Ramos (cell line): ENCODE data around the gene FGB.
"Not testable (repeated sequence)": the region's sequence is repeated elsewhere in the genome, so short reads cannot be mapped to it uniquely, and the experiment has no call there.

Experiments
- in situ Hi-C: fragments of 300-500 bp; cut with MboI; formaldehyde crosslinking; loops from one replicate; pipeline ENCODE4 v1.14.3; 2022; ENCODE audit warnings: low sequenced_read_pairs; ENCODE audit not compliant: unreplicated experiment

The FGB gene

DNA sequence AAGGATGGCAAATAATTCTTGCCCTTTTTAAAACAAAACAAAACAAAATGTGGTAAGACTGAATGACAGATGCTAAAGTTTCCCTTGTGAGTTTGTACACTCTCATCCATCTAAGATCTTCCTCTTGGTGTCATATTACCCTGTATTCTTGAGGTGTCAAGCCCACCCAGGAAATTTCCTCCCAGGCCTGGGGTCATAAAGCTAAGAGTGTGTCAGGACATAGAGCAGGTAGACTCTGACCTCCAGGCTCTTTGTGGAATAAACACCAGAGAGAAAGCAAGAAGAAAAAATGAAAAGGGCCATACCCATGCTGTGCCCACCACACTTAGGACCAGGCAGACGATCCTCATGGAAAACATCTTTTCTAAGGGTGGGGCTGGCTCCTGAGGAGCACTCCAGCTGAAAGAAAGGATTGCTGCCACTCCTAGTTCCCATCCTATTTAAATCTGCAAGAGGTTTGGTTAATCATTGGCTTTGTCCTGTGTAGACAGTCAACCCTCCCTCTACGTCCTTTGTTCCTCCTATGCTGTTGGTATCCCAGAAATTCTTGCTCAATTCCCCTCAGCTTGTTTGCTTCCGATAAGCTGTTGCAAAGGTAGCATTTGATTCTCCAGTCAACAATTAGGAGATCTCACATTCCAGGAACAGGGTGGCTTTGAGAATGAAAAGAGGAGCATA, 27.7 kb downstream of the FGB start, which contains the start of gene FGA:
Gene FGA (minus strand): TSS at position 414 of the 678 bp plus-strand sequence. CDS start 55 bp downstream, at position 359.
- in situ Hi-C loops: no loop called here

DNA sequence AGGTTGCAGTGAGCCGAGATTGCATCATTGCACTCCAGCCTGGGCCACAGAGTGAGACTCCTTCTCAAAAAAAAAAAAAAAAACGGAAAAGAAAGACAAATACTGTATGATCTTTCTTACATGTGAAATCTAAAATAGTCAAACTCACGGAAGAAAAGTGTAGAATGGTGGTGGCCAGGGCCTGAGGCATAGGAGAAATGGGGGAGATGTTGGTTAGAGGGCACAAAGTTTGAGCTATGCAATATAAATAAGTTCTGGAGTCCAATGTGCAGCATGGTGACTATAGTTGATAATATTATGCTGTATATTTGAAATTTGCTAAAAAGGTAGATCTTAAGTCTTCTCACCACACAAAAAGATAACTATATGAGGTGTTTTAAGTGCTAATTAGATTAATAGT, 29.1 kb downstream of the FGB start:
- in situ Hi-C loops: no loop called here

DNA sequence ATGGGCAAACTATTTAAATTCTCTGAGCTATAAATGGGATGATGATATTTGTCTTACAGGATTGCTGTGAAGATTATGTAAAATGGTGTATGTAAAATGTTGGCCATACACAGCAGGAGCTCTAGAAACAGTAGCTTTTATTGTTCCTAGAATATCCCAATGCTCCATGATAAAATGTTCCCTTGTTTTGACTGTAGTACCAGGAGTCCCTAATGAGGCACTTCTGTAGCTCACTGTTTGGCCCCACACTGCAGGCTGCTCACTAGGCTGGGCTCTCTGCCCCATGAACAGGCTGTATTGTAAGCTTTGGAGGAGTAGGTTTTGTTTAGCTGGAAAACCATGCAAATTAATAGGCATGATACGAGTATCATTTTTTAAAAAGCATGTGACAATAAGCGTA, 31.1 kb downstream of the FGB start:
- in situ Hi-C loops: no loop called here

DNA sequence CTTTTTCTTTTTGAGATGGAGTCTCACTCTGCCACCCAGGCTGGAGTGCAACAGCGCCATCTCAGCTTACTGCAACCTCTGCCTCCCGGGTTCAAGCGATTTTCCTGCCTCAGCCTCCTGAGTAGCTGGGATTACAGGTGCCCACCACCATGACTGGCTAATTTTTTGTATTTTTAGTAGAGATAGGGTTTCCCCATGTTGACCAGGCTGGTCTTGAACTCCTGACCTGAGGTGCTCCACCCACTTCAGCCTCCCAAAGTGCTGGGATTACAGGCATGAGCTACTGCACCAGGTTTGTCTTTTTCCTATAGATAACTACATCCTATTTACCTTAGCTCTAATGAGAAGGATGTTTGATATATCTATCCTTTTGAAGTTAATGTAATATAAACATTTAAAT, 31.5 kb downstream of the FGB start:
- in situ Hi-C loops: not testable (repeated sequence)

DNA sequence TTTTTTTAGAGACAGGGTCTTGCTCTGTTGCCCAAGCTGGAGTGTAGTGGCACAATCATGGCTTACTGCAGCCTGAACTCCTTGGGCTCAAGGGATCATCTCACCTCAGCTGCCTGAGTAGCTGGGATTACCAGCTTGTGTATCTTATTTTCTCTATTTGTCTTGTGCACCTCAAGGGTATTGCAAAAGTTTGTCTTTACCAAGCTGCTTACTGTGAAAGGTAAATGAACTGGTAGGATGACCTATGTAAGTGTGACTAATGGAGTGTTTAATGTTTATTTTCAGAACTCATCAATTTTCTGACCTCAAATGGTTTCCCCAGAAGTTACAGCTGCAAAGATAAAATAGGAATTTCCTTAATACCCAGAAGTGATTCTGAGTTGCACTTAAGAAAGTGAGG, 33.0 kb downstream of the FGB start:
- in situ Hi-C loops: no loop called here

DNA sequence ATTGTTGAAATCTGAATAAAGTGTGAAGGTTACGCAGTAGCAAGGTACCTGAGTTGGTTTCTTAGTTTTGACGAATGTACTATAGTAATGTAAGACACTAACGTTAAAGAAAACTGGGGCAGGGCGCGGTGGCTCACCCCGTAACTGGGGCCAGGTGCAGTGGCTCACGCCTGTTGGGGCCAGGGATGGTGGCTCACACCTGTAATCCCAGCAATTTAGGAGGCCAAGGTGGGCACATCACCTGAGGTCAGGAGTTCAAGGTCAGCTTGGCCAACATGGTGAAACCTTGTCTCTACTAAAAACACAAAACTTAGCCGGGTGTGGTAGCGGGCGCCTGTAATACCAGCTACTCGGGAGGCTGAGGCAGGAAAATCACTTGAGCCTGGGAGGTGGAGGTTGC, 34.5 kb downstream of the FGB start:
- in situ Hi-C loops: not testable (repeated sequence)

DNA sequence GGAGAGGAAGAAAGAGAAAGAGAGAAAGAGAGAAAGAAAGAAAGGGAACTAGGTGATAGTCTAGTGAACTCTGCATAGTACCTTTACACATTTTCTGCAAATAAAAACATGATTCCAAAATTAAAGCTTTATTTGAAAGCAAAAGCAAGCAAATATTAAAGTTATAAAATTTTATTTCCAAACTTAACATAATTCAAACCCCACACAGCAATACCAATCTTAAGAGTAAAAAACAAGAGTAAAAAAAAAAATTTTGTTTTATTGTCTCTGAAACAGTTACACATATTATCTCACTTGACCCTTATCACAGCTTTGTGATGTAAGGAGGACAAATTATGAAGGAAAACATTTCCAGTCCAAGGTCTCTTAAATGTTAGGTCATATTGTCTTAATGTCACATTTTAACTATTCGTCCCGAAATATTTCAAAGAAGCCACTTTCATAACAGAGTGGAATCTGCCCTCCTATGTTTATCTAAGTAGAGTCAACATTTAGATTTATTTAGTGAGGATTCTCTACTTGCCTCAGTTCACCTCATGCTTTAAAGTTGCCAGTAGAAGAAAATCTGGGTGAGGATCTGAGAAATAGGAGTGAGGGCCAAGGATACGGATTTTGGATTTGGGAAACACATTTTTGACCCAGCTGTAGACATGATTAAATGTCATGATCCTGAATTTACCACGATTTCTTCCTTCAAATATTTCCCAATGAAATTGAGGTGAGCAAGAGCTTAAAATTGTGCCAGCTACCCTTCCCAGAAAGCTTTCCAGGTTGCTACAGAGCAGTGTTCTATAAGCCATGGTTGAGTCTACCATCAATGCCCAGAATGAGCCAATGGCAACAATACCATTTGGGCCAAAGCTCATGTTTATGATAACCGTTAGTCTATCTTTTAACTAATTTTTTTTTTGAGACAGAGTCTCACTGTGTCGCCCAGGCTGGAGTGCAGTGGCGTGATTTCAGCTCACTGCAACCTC, 35.3 kb downstream of the FGB start:
- in situ Hi-C loops: no loop called here

DNA sequence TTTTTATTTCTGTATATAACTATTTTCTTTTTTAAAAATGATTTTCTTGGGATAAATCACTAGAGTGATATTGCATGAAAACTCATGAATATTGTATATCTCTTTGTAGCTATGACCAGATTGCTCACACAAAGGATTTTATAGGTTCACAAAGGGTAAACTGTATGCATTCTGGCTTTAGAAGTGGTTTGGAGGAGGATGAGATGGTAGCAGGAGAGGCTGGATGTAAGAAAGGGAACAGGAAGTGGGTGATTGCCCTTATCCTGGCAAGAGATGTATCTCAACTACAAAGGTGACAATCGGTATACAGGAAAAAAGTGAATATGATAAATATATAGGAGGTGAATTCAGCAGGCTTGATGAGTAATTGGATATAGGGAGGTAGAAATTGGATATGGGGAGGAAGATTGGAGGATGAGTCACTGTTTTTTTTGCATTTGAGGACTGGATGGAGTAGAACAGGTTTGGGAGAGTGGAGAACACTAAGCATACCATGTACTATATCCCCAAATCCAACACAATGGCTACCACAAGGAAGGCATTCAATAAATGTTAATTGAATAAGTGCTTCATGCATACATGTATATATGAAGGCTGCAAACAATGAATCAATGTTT, 39.7 kb downstream of the FGB start:
- in situ Hi-C loops: no loop called here

DNA sequence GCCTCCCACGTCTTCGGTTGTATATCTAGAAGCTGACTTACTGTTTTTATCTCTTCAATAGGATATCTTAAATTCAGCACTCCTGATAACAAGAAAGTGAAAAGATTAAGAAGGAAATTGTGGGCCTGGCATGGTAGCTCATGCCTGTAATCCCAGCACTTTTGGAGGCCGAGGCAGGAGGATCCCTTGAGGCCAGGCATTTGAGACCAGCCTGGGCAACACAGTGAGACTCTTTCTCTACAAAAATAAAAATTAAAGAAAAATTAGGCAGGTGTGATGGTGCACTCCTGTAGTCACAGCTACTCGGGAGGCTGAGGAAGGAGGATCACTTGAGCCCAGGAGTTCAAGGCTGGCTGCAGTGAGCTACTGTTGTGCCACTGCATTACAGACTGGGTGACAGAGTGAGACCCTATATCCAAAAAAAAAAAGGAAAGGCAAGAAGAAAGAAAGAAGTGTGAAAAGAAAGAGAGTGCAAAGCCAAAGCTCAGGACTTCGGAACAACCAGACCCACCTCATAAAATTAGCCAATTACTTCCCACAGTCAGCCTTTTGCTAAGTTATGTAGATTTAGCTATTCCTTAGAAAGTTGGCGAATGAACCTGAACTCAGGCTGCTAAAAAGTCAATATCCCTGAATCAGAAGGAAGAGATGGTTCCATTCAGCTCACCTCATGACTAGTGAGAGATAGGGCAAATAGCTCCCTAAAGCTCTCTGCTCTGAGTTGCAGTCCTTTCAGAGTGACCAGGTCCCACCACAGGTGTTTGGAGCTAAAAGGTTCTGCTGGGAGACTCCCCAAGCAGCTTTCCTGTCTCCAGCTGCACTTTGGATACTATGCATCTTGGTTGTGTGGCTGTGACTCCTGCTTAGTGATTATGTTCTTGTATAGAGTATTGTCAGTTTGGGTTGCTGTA, 40.5 kb downstream of the FGB start:
- in situ Hi-C loops: no loop called here

DNA sequence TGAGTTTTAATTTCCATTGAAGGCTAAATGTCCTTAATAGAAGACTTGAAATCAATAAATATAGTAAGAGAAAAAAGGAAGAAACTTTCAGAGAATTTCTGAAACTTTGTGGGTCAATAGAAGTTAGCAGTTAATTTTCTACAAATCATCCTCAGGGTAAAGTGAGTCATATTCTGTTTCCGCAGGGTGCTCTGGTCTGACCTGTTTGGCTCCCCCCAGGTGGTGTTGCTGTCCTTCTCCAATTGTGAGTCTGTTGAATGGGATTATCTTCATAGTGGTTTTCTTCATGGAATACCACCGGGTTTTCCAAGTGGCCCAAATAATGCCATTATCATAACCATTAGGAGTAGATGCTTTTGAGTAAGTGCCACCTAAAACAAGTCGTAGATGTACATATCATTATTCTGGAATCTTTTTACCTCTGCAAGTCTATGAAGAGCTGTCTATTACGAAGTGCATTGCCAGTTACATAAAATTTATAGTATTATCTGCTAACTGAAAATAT, 41.9 kb downstream of the FGB start:
- in situ Hi-C loops: no loop called here

DNA sequence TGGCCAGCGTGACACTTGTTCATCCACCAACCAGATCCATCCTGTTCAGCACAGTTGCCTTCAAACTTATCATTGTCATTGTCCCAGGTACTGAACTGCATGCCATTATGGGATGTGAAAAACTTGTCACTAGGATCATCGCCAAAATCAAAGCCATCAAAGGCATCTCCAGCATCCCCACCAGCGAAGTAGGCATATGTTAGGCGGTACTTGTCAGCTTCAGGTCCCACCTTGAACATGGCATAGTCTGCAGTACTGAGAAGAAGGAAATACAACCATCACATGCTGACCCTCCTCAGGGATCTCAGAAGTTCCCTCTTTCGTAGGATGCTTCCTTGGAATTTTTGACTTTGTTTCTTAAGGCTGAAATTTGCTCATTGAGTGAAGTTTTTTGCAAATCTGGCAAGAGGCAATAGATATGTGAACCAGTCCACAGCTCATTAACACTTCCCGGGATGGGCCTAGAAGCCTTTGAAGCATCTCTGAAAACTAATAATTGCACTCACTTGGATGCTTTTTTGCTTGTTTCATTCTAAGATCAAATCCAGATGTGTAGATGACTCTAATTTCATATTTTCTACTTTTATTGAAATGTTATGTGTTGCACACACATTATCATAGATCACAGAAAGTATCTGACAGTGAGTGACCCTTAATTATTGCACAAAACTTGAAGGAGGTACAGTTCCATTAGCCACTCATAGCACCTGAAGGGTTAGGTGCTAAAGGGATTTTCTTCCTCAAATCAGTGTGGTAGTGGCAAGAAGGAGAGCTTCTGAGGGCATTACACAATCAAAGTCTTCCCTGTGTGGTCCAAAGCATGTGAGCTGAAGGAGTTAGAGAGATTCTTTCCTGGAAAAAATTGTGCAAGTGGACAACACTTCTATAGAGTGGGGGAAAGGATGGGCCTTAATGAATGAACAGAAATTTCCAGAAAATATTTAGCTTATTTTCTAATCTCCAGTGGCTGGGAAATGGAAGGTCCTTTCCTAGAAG, 44.2 kb downstream of the FGB start:
- in situ Hi-C loops: no loop called here

DNA sequence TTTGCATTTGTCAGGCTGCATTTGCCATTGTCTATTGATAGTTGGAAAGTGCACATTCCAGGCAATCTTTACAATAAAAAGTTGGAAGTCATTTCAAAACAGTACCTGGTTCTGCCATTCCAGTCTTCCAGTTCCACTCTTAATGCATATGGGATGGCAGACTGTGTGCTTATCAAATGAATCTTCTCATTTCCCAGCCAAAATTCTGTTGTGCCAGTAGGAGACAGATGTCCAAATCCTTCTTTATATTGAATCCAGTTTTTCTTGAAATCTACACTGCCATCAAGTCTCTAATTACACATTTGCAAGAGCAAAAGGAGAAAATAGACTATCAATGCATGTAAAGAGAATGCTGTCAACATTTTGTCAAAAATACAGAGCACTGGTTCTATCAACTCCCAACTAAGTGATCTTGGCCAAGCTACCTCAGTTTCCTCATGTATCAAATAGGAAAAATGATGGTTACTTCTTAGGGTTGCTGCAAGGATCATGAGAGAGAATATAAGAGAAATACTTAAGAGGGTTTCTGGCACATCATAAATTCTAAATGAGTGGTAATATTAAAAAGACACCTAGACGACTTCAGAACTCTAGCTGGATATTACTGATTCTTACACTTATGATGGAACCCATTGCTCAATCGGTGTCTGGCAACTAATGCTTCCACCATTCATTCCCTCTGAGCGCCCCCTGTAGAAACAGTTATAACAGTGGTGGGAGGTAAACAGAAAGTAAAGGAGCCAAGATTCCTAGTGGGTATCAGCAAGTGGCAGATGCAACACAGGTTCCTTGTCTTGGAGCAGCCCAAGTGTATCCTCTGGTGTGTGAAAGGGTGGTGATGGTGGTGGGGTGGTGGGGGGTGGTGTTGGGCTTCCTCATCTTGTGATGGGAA, 45.8 kb downstream of the FGB start:
- in situ Hi-C loops: no loop called here

DNA sequence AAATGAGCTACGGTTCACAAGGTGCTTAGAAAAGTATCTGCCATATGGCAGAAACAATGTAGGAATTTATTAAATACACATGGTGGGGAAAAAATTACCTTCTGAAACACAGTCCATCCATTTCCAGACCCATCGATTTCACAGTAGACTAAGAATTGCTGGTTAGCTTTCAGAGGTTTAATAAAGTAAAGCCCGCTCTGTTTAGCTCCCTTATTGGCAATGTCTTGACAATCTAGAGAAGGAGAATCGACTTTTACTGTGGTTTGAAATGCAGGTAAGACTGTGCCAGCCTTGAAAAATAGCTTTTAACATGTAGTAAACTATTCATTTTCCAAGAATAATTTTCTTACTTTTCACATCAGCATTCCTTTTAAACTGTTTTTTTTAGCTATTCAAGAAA, 46.7 kb downstream of the FGB start:
- in situ Hi-C loops: no loop called here

DNA sequence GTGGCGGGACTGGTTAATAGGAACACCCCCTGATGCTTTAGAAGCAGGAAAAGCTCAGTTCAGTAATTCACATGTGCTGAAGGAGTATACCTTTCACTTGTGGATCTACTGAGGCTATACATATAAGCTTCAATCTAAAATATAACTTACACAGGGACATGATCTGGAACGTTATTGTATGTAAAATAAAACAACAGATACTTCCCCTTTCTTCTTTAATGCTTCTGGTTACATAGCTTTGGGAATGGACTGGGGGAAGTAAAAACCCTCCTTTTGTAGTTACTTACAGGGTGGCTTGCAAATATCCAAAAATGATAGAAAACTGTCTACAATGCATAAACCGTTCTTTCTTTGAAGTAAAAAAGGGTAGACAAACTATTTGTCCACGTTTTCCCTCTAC, 47.8 kb downstream of the FGB start:
- in situ Hi-C loops: loop anchor here (10.0 kb wide), 1 partner anchor 56 kb away; the partner anchor contains the start of gene PLRG1

DNA sequence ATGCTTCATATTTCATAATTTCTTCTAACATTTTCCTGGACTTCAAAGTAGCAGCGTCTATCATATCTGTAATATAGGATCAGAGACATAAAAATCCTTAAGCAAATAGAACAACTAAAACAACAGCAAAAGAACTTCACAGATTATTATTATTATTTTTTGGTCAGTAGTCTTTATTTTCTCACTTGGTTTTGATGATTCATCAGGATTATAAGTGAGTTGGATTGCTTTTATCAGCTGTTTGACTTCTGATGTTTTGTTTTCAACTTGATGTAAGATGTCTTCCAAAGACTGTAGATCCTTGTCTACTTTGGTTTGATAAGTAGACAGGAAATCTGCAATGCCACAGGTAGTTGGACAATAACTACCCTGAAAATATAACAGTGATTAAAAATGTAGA, 49.0 kb downstream of the FGB start:
- in situ Hi-C loops: loop anchor here (10.0 kb wide), 1 partner anchor 57 kb away; the partner anchor contains the start of gene PLRG1

DNA sequence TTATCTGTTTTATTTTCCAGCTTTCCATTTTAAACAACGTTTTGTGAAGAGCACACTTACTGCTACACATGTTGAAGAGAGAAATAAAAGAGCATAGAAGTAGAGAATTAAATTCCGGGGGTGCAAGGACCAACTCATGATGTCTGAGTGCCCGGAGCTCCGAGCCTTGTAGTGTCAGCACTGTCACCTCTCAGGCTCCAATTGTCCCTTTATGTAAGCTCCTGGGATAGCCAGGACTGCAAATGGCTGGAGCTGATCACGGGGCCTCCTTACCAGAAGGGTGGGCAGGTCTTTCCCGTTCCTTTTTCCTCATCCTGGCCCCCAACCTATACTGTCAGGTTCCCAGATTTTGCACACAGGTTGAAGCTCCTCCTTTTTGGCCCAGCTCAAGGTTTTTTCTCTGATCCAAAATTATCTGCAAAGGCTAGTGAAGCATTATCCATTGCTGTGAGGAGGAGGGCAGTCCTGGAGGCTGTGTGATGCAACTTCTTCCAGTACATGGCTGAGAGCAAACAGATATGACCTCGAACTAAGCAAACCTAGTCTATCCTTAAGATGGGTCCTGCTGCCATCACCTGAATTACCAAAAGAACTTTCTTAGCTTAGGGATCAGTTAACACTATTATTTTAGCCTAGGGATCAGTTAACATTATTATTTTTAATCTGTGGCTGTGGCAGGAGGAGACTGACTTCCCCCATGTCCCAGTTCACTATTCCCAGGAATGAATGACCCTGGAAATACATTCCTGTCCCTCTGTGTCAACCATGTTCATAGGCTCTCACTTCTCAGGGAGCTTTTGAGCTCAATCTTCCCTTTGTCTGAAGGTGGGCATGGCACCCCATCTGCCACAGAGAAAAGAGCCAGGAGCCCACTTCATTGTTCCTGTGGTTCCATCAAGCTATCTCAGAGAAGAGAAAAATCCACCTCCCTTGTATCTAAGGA, 49.9 kb downstream of the FGB start, which contains the start of gene FGG:
Gene FGG (minus strand): TSS at position 185 of the 943 bp plus-strand sequence. CDS start 47 bp downstream, at position 138.
- in situ Hi-C loops: loop anchor here (10.0 kb wide), 1 partner anchor 58 kb away; the partner anchor contains the start of gene PLRG1
